BLaER1 (cell line): ENCODE data around the gene CFL1.

Experiments
- H3K27ac ChIP-seq: shearing (Covaris generic); formaldehyde crosslinking; 2 replicates; pipeline ENCODE4 v1.8.1; 2022
- H3K27me3 ChIP-seq: shearing (Covaris generic); formaldehyde crosslinking; 2 replicates; pipeline ENCODE4 v1.8.1; 2022
- H3K36me3 ChIP-seq: shearing (Covaris generic); formaldehyde crosslinking; 2 replicates; pipeline ENCODE4 v1.8.1; 2022
- H3K4me1 ChIP-seq: shearing (Covaris generic); formaldehyde crosslinking; 2 replicates; pipeline ENCODE4 v1.8.1; 2022
- H3K4me2 ChIP-seq: shearing (Covaris generic); formaldehyde crosslinking; 2 replicates; pipeline ENCODE4 v1.8.1; 2022
- H3K4me3 ChIP-seq: shearing (Covaris generic); formaldehyde crosslinking; 2 replicates; pipeline ENCODE4 v1.8.1; 2022
- H3K9ac ChIP-seq: shearing (Covaris generic); formaldehyde crosslinking; 2 replicates; pipeline ENCODE4 v1.8.1; 2022
- H3K9me3 ChIP-seq: shearing (Covaris generic); formaldehyde crosslinking; 2 replicates; pipeline ENCODE4 v1.8.1; 2022
- H4K20me1 ChIP-seq: shearing (Covaris generic); formaldehyde crosslinking; 2 replicates; pipeline ENCODE4 v1.8.1; 2022
- Cebpa-rat ChIP-seq: shearing (Covaris generic); IDR thresholded peaks from 2 replicates; pipeline ENCODE4 v1.8.1; 2022

Gene CFL1

GRCh38 chr11:65887723-65888162 is 29.8 kb upstream of the CFL1 start:
- Histone ChIP-seq H3K4me2 (peak overlapping the region; percentile 98), H3K27me3 (no peaks in the 10 kb centered on the region), H3K4me3 (peak overlapping the region; percentile 97), H3K9me3 (no peaks in the 10 kb centered on the region), H4K20me1 (peaks cover 34% of the 10 kb centered on the region), H3K36me3 (peaks cover 41% of the 10 kb centered on the region), H3K27ac (peak overlapping the region; percentile 82), H3K4me1 (peaks cover 65% of the 10 kb centered on the region), H3K9ac (peak overlapping the region; percentile 99)
- TF ChIP-seq Cebpa-rat = no peak

- Histone ChIP-seq H3K4me3 (peak overlapping the region; percentile 97), H4K20me1 (peaks cover 30% of the 10 kb centered on the region), H3K4me1 (peaks cover 65% of the 10 kb centered on the region), H3K27me3 (no peaks in the 10 kb centered on the region), H3K9ac (peak overlapping the region; percentile 99), H3K9me3 (no peaks in the 10 kb centered on the region), H3K27ac (peak overlapping the region; percentile 82; the same call in 1 of the 2 replicates), H3K36me3 (peaks cover 48% of the 10 kb centered on the region), H3K4me2 (peak overlapping the region; percentile 98)
- no peak for TF ChIP-seq Cebpa-rat
Measured at GRCh38 chr11:65886826-65887722, 29.1 kb upstream of the CFL1 start.

- H4K20me1 ChIP-seq = peaks cover 19% of the 10 kb centered on the region
- peak overlapping the region; percentile 98 for H3K4me2 ChIP-seq
- no peak overlapping the region for H3K4me3 ChIP-seq
- H3K4me1 ChIP-seq = peaks cover 73% of the 10 kb centered on the region
- H3K27me3 ChIP-seq = no peaks in the 10 kb centered on the region
- no peak overlapping the region for H3K27ac ChIP-seq
- H3K9me3 ChIP-seq = no peaks in the 10 kb centered on the region
- H3K9ac ChIP-seq = peak overlapping the region; percentile 13; the same call in 1 of the 2 replicates
- peaks cover 55% of the 10 kb centered on the region for H3K36me3 ChIP-seq
- no peak for TF ChIP-seq Cebpa-rat
Measured at GRCh38 chr11:65885808-65886536, 28.0 kb upstream of the CFL1 start.

GRCh38 chr11:65885231-65885630 is 27.3 kb upstream of the CFL1 start:
- Histone ChIP-seq H3K36me3 (peaks cover 55% of the 10 kb centered on the region), H3K4me2 (peak overlapping the region; percentile 66)
- TF ChIP-seq Cebpa-rat = no peak

GRCh38 chr11:65884716-65885092 is 26.7 kb upstream of the CFL1 start:
- Histone ChIP-seq H3K4me3 (no peak overlapping the region), H3K4me2 (peak overlapping the region; percentile 66), H3K9me3 (no peaks in the 10 kb centered on the region), H3K27me3 (no peaks in the 10 kb centered on the region), H3K9ac (no peak overlapping the region), H3K36me3 (peaks cover 55% of the 10 kb centered on the region), H3K4me1 (peaks cover 78% of the 10 kb centered on the region), H3K27ac (no peak overlapping the region), H4K20me1 (peaks cover 14% of the 10 kb centered on the region)
- no peak for TF ChIP-seq Cebpa-rat

More at GRCh38 chr11:65885231-65885630, 27.3 kb upstream of the CFL1 start:
- Histone ChIP-seq H3K9me3 (no peaks in the 10 kb centered on the region), H3K9ac (peak overlapping the region; percentile 13; the same call in 1 of the 2 replicates), H3K27me3 (no peaks in the 10 kb centered on the region), H4K20me1 (peaks cover 14% of the 10 kb centered on the region), H3K4me1 (peaks cover 78% of the 10 kb centered on the region), H3K4me3 (no peak overlapping the region), H3K27ac (no peak overlapping the region)

GRCh38 chr11:65883786-65884715 is 26.1 kb upstream of the CFL1 start:
- peaks cover 74% of the 10 kb centered on the region for H3K4me1 ChIP-seq
- H3K36me3 ChIP-seq = peaks cover 55% of the 10 kb centered on the region

GRCh38 chr11:65883058-65883761 is 25.2 kb upstream of the CFL1 start:
- H3K27me3 ChIP-seq = no peaks in the 10 kb centered on the region
- no peak overlapping the region for H3K27ac ChIP-seq
- H4K20me1 ChIP-seq = peaks cover 14% of the 10 kb centered on the region
- no peak overlapping the region for H3K4me3 ChIP-seq
- no peak overlapping the region for H3K9ac ChIP-seq
- TF ChIP-seq Cebpa-rat = no peak
- H3K4me2 ChIP-seq = no peak overlapping the region
- H3K4me1 ChIP-seq = peaks cover 70% of the 10 kb centered on the region
- peaks cover 55% of the 10 kb centered on the region for H3K36me3 ChIP-seq
- no peaks in the 10 kb centered on the region for H3K9me3 ChIP-seq

More at GRCh38 chr11:65883786-65884715, 26.1 kb upstream of the CFL1 start:
- no peak overlapping the region for H3K27ac ChIP-seq
- no peaks in the 10 kb centered on the region for H3K9me3 ChIP-seq
- H4K20me1 ChIP-seq = peaks cover 14% of the 10 kb centered on the region
- H3K27me3 ChIP-seq = no peaks in the 10 kb centered on the region
- no peak overlapping the region for H3K4me3 ChIP-seq
- no peak overlapping the region for H3K9ac ChIP-seq
- peak overlapping the region; percentile 66 for H3K4me2 ChIP-seq
- no peak for TF ChIP-seq Cebpa-rat

- Histone ChIP-seq H3K9ac (no peak overlapping the region), H3K4me2 (peak overlapping the region; percentile 79), H3K4me3 (no peak overlapping the region), H3K27ac (no peak overlapping the region; the same call in 1 of the 2 replicates), H4K20me1 (peaks cover 14% of the 10 kb centered on the region), H3K4me1 (peaks cover 65% of the 10 kb centered on the region), H3K36me3 (peaks cover 55% of the 10 kb centered on the region), H3K9me3 (no peaks in the 10 kb centered on the region), H3K27me3 (no peaks in the 10 kb centered on the region)
- no peak for TF ChIP-seq Cebpa-rat
Measured at GRCh38 chr11:65882120-65883057, 24.4 kb upstream of the CFL1 start.
